Gastroesophageal sphincter (tissue), 4 donors: ENCODE data around the gene ALOX12B. TPM values are rescaled to one million over a fixed set of nuclear protein-coding genes. Genes with fewer than 3 reads are reported as not detected.

ENCODE experiments used
- ATAC-seq: fragments of 150-250 bp; one replicate; pipeline ENCODE4 v1.9.1; 2016; ENCODE audit warnings: mild to moderate bottlenecking, moderate library complexity
- H3K27ac ChIP-seq, 4 donors: fragments of 200-600 bp; sonication (generic) in 3 of 4; 1 replicate in 3 of 4; 2 replicates in 1 of 4; pipeline ENCODE4 v1.5.1; 2016 to 2019
- H3K27me3 ChIP-seq: fragments of 200-600 bp; sonication (generic); one replicate; pipeline ENCODE4 v1.5.1; 2019
- H3K36me3 ChIP-seq, 2 donors: fragments of 200-600 bp; sonication (generic); one replicate each; pipeline ENCODE4 v1.5.1; 2019; ENCODE audit warnings: control low read depth in 1 of 2
- H3K4me1 ChIP-seq, 3 donors: fragments of 200-600 bp; sonication (generic); 1 replicate in 2 of 3; 2 replicates in 1 of 3; pipeline ENCODE4 v1.5.1; 2016 to 2019; ENCODE audit warnings: control low read depth in 2 of 3
- H3K4me3 ChIP-seq, 2 donors: fragments of 200-600 bp; sonication (generic); one replicate each; pipeline ENCODE4 v1.5.1; 2019; ENCODE audit warnings: mild to moderate bottlenecking in 1 of 2, moderate library complexity in 1 of 2
- H3K9me3 ChIP-seq, 3 donors: fragments of 200-600 bp; sonication (generic); one replicate each; pipeline ENCODE4 v1.5.1; 2017 to 2019; ENCODE audit warnings: control low read depth in 2 of 3
- CTCF ChIP-seq, 4 experiments: fragments of 200-600 bp in 2 of 4; fragments of 450-650 bp in 2 of 4; sonication (generic) in 1 of 4; IDR thresholded peaks; one replicate each; pipeline ENCODE4 v1.5.1; 2017 to 2019; ENCODE audit warnings: antibody characterized with exemption in 4 of 4, mild to moderate bottlenecking in 2 of 4, moderate library complexity in 2 of 4
- EP300 ChIP-seq: sonication (generic); formaldehyde crosslinking; IDR thresholded peaks from one replicate; pipeline ENCODE4 v1.6.1; 2017; ENCODE audit warnings: antibody characterized with exemption, mild to moderate bottlenecking
- POLR2A ChIP-seq, 2 donors: fragments of 450-650 bp; IDR thresholded peaks; one replicate each; pipeline ENCODE4 v1.6.1; 2017; ENCODE audit warnings: antibody characterized with exemption in 2 of 2, mild to moderate bottlenecking in 2 of 2, moderate library complexity in 1 of 2
- POLR2AphosphoS5 ChIP-seq: sonication (generic); formaldehyde crosslinking; IDR thresholded peaks from one replicate; pipeline ENCODE4 v1.6.1; 2017; ENCODE audit warnings: antibody characterized with exemption
- WGBS, 2 donors: methylation state at CpG; one replicate each; pipeline ENCODE4 v1.1.5; 2018; ENCODE audit warnings: low coverage in 1 of 2; 5-methylcytosine and 5-hydroxymethylcytosine counted together
- total RNA-seq, 4 donors: library from RNA; depleted of rRNA; stranded (reverse); fragments of >200 nt; gene quantifications; one replicate each; pipeline ENCODE4 v1.1.0, GENCODE V29; 2016

The ALOX12B gene
- total RNA-seq, 4 donors from 2014 or later = 0.17 TPM; not detected in 3

GRCh38 chr17:8051831-8052230 is 35.7 kb downstream of the ALOX12B start:
- Histone ChIP-seq H3K36me3 (no peaks in the 10 kb centered on the region), H3K9me3 (no peaks in the 10 kb centered on the region), H3K27ac (no peak overlapping the region), H3K4me3 (no peak overlapping the region), H3K4me1 (no peaks in the 10 kb centered on the region), H3K27me3 (peaks cover 37% of the 10 kb centered on the region)
- WGBS, 2 donors = 68 to 100% methylated on average over 2 of the region's 7 CpGs
- TF ChIP-seq POLR2A (IDR thresholded peaks at IDR 0.05) = no peak
- no peak for TF ChIP-seq EP300
- no peak for TF ChIP-seq POLR2AphosphoS5
- no peak for TF ChIP-seq CTCF (IDR thresholded peaks at IDR 0.05)
- ATAC-seq = no peak

GRCh38 chr17:8048736-8049135 is 38.8 kb downstream of the ALOX12B start:
- H3K4me1 ChIP-seq = no peaks in the 10 kb centered on the region
- H3K27me3 ChIP-seq = peaks cover 44% of the 10 kb centered on the region
- no peaks in the 10 kb centered on the region for H3K9me3 ChIP-seq
- ATAC-seq = no peak
- H3K27ac ChIP-seq = no peak overlapping the region
- no peaks in the 10 kb centered on the region for H3K36me3 ChIP-seq
- WGBS, 2 donors = 72 to 76% methylated on average over 4 of the region's 8 CpGs
- TF ChIP-seq POLR2AphosphoS5 (no peak), EP300 (no peak), CTCF (IDR thresholded peaks at IDR 0.05) (no peak)
- no peak overlapping the region for H3K4me3 ChIP-seq

- TF ChIP-seq POLR2A (IDR thresholded peaks at IDR 0.05) (no peak), CTCF (IDR thresholded peaks at IDR 0.05) (no peak), EP300 (no peak), POLR2AphosphoS5 (no peak)
Observed at GRCh38 chr17:8048236-8048635, 39.3 kb downstream of the ALOX12B start.

GRCh38 chr17:8047769-8048110 is 39.8 kb downstream of the ALOX12B start:
- H3K27ac ChIP-seq = no peak overlapping the region
- H3K4me3 ChIP-seq = no peak overlapping the region
- peaks cover 45% of the 10 kb centered on the region for H3K27me3 ChIP-seq
- no peak for TF ChIP-seq EP300
- no peak for TF ChIP-seq CTCF (IDR thresholded peaks at IDR 0.05)
- no peak for TF ChIP-seq POLR2A (IDR thresholded peaks at IDR 0.05)
- TF ChIP-seq POLR2AphosphoS5 = no peak
- 100% methylated on average over 1 to 2 of the region's 4 CpGs for WGBS, 2 donors
- H3K4me1 ChIP-seq = no peaks in the 10 kb centered on the region
- no peak for ATAC-seq
- no peaks in the 10 kb centered on the region for H3K9me3 ChIP-seq
- no peaks in the 10 kb centered on the region for H3K36me3 ChIP-seq

More at GRCh38 chr17:8048236-8048635, 39.3 kb downstream of the ALOX12B start:
- peaks cover 44% of the 10 kb centered on the region for H3K27me3 ChIP-seq
- WGBS, 2 donors = 100% methylated on average over 2 of the region's 12 CpGs; no CpG with 5 or more reads in 1 of the 2 donors
- ATAC-seq = no peak
- H3K27ac ChIP-seq = no peak overlapping the region
- H3K36me3 ChIP-seq = no peaks in the 10 kb centered on the region
- no peaks in the 10 kb centered on the region for H3K4me1 ChIP-seq
- no peak overlapping the region for H3K4me3 ChIP-seq
- no peaks in the 10 kb centered on the region for H3K9me3 ChIP-seq

GRCh38 chr17:8046929-8047768 is 40.4 kb downstream of the ALOX12B start:
- Histone ChIP-seq H3K36me3 (no peaks in the 10 kb centered on the region), H3K4me3 (no peak overlapping the region), H3K27ac (no peak overlapping the region), H3K4me1 (no peaks in the 10 kb centered on the region), H3K27me3 (peaks cover 49% of the 10 kb centered on the region), H3K9me3 (no peaks in the 10 kb centered on the region)
- no peak for ATAC-seq
- TF ChIP-seq POLR2AphosphoS5 (no peak), CTCF (IDR thresholded peaks at IDR 0.05) (no peak), EP300 (no peak), POLR2A (IDR thresholded peaks at IDR 0.05) (no peak)
- 78% methylated on average over 11 of the region's 24 CpGs; no CpG with 5 or more reads in 1 of the 2 donors for WGBS, 2 donors
